BE2C (cell line): ENCODE data around the gene OGFOD2.

Experiments used
- DNase-seq: peaks from one replicate; pipeline ENCODE4 v3.0.0-alpha.2; 2020
- H3K27me3 ChIP-seq: fragments of 250-450 bp; sonication (Bioruptor Pico); 2 replicates; pipeline ENCODE4 v1.5.1; 2020; ENCODE audit warnings: mild to moderate bottlenecking
- H3K36me3 ChIP-seq: fragments of 250-450 bp; sonication (Bioruptor Pico); 2 replicates; pipeline ENCODE4 v1.5.1; 2020; ENCODE audit warnings: mild to moderate bottlenecking
- H3K4me1 ChIP-seq: fragments of 250-450 bp; sonication (Bioruptor Pico); 2 replicates; pipeline ENCODE4 v1.5.1; 2020
- H3K4me3 ChIP-seq: 2 replicates; pipeline ENCODE4 v1.5.1; 2011; ENCODE audit warnings: low read depth, low read length
- H3K9me3 ChIP-seq: fragments of 250-450 bp; sonication (Bioruptor Pico); 2 replicates; pipeline ENCODE4 v1.5.1; 2020
- TF ChIP-seq, protein P1 (sequence below): IDR thresholded peaks from 2 replicates; pipeline ENCODE4 v1.5.1; 2012; ENCODE audit warnings: mild to moderate bottlenecking, low read depth, low read length

The OGFOD2 gene

GRCh38 chr12:122984612-122985337 is 9.7 kb downstream of the OGFOD2 start:
- Histone ChIP-seq H3K4me1 (peaks cover 8% of the 10 kb centered on the region), H3K36me3 (peaks cover 16% of the 10 kb centered on the region), H3K9me3 (no peaks in the 10 kb centered on the region), H3K27me3 (no peaks in the 10 kb centered on the region), H3K4me3 (no peak overlapping the region)
- no peak for DNase-seq
- TF ChIP-seq, protein P1, sequence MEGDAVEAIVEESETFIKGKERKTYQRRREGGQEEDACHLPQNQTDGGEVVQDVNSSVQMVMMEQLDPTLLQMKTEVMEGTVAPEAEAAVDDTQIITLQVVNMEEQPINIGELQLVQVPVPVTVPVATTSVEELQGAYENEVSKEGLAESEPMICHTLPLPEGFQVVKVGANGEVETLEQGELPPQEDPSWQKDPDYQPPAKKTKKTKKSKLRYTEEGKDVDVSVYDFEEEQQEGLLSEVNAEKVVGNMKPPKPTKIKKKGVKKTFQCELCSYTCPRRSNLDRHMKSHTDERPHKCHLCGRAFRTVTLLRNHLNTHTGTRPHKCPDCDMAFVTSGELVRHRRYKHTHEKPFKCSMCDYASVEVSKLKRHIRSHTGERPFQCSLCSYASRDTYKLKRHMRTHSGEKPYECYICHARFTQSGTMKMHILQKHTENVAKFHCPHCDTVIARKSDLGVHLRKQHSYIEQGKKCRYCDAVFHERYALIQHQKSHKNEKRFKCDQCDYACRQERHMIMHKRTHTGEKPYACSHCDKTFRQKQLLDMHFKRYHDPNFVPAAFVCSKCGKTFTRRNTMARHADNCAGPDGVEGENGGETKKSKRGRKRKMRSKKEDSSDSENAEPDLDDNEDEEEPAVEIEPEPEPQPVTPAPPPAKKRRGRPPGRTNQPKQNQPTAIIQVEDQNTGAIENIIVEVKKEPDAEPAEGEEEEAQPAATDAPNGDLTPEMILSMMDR, result no peak

DNA sequence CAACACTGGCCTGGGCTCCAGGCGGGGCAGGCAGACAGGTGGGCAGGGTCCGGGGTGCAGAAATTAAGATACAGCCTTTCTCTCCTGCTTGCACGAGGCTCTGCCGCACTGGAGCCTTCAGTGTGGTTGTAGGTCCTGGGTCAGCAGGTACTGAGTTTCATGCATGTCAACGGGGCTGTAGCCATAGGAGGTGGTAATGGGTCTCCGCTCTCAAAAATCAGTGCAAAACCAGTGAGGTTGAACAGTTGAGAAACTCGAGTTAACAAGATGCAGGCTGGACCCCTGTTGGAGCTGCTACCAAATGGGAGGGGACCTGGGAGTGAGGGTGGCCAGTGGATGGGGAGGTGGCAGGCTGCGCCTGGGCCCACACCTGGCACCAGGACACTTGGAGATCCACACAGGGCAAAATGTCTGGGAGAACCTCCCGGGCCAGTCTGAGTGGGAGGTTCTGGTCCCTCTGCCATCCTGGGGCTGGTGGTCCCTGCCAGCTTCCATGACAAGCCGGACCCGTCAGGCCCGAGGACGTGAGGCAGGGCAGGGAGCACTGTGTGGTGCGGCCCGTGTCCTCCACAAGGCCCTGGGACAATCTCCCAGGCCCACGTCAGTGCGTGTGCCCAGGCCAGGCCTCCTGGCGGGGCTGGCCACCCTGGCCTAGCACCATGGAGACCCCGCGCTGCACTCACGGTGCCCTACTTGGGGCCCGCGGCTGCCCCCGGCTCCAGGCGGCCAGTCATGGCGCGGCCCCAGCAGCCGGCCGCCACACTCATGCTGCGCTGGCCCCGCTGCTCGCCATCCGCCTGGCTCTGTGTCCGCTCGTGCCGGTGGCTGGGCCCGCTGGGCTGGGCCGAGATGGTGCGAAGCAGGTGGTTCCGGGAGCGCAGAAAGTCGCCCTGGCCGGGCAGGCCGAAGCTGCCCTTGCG is 10.6 kb downstream of the OGFOD2 start:
- Histone ChIP-seq H3K4me1 (peaks cover 8% of the 10 kb centered on the region), H3K27me3 (no peaks in the 10 kb centered on the region), H3K4me3 (no peak overlapping the region), H3K36me3 (peaks cover 16% of the 10 kb centered on the region), H3K9me3 (no peaks in the 10 kb centered on the region)
- TF ChIP-seq, protein P1, result no peak
- DNase-seq, result no peak

DNA sequence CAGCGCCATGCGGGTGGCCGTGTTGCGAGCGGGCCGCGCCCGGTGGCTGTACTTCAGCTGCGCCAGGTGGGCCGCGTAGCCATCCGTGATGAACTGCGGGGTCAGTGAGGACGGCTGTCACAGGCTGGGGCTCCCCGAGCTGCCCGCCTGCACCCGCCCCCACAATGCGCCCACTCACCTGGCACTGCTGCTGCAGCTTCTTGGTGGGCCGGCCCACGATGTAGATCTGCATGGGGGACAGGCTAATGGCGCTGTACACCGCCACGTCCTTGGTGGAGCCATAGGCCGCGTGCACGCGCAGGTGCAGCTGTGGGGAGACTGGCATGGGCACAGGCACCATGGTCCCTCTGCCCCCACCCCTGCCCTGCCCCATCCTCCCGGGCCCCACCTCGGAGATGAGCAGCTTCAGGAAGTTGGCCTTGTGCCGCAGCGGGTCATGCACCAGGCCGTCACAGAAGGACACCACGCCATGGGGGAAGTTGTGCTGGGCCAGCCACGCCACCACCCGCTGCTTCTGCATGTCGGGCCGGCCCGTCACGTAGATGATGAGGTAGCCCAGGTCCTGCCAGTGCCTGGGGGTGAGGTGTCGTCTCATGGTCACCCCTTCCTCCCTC is 11.3 kb downstream of the OGFOD2 start:
- H3K4me3 ChIP-seq, result no peak overlapping the region
- H3K4me1 ChIP-seq, result peaks cover 8% of the 10 kb centered on the region
- TF ChIP-seq, protein P1, result no peak
- no peaks in the 10 kb centered on the region for H3K9me3 ChIP-seq
- H3K36me3 ChIP-seq, result peaks cover 16% of the 10 kb centered on the region
- H3K27me3 ChIP-seq, result no peaks in the 10 kb centered on the region
- no peak for DNase-seq

DNA sequence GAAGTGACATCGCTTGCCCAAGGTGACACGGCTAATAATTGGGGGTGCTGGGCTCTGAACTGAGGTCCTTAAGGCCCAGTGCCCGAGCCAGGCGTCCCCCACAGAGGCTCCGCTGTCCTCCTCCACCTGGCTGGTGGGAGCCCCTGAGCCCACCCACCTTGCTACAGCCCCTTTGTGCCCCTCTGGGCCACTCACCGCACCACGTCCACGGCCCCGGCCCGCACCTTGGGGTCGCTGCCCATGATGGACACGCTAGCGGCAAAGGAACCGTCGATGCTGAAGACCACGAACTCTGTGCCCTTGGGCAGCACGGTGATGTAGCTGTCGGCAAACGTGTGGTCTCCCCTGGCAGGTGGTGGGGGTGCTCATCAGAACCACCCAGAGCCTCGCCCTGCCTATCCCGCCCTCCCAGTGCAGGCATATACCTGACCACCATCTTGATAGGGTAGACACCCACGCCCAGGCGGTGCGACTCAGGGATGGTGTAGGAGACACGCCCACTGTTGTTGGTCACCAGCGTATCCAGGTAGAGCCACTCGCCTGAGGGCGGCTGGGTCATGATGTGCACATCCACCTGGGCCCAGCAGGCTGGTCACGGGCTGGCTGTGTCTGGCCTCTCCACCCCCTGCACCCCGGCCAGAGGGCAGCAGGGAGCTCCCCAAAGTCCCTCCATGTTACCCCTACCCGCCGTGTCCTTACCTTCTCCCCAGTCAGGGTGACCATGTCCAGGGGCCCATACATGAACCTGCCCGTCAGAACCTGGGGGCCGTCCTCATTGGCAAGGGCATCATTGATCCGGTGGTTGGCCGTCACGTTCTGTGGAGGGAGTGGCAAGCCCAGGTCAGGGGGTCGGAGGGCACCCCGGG is 12.3 kb downstream of the OGFOD2 start:
- no peak overlapping the region for H3K4me3 ChIP-seq
- peaks cover 10% of the 10 kb centered on the region for H3K36me3 ChIP-seq
- no peaks in the 10 kb centered on the region for H3K27me3 ChIP-seq
- DNase-seq, result no peak
- TF ChIP-seq, protein P1, result no peak
- H3K9me3 ChIP-seq, result no peaks in the 10 kb centered on the region
- peaks cover 3% of the 10 kb centered on the region for H3K4me1 ChIP-seq

GRCh38 chr12:122988036-122988435 is 13.0 kb downstream of the OGFOD2 start:
- Histone ChIP-seq H3K4me1 (peaks cover 3% of the 10 kb centered on the region), H3K4me3 (no peak overlapping the region), H3K27me3 (no peaks in the 10 kb centered on the region), H3K36me3 (peaks cover 3% of the 10 kb centered on the region), H3K9me3 (no peaks in the 10 kb centered on the region)
- no peak for DNase-seq
- TF ChIP-seq, protein P1, result no peak
